H1 (cell line): ENCODE results near the gene DNM2. TPM values are rescaled to one million over a fixed set of nuclear protein-coding genes. Genes with fewer than 3 reads are reported as not detected.

Experiments used
- CTCF ChIA-PET: fragments of 300-600 bp; sonication (Branson Sonifier 250); formaldehyde crosslinking; loops from one replicate; lab custom pipeline; 2021; ENCODE audit not compliant: partially characterized antibody; lab: Charles Lee
- POLR2A ChIA-PET: fragments of 300-600 bp; sonication (Branson Sonifier 250); formaldehyde crosslinking; loops from one replicate; lab custom pipeline; 2021; ENCODE audit warnings: inconsistent platforms; ENCODE audit not compliant: partially characterized antibody; lab: Charles Lee
- DNase-seq, 2 experiments: peaks; one replicate each; pipeline versions ENCODE4 v3.0.0 to v3.0.0-alpha.2; 2010 to 2022; ENCODE audit warnings: low spot score in 2 of 2, low read depth in 1 of 2, mixed read lengths in 1 of 2
- FAIRE-seq: peaks from 2 replicates; lab custom pipeline; 2011; peaks lifted over from hg19 to GRCh38; lab: Jason Lieb, UNC
- H2AFZ ChIP-seq: 2 replicates; pipeline ENCODE4 v1.8.1; 2012; ENCODE audit warnings: low read length, inconsistent platforms
- H2AK5ac ChIP-seq: 2 replicates; pipeline ENCODE4 v1.6.1; 2013; ENCODE audit warnings: low read depth, low read length
- H2BK120ac ChIP-seq: replicated peaks from 2 replicates; pipeline ENCODE3; 2013; ENCODE audit warnings: low read depth, low read length, inconsistent platforms
- H2BK12ac ChIP-seq: 2 replicates; pipeline ENCODE4 v1.6.1; 2013; ENCODE audit warnings: low read depth, low read length
- H2BK15ac ChIP-seq: 2 replicates; pipeline ENCODE4 v1.6.1; 2013; ENCODE audit warnings: low read length
- H2BK20ac ChIP-seq: 2 replicates; pipeline ENCODE4 v1.6.1; 2013; ENCODE audit warnings: low read length
- H2BK5ac ChIP-seq: 2 replicates; pipeline ENCODE4 v1.6.1; 2013; ENCODE audit warnings: low read depth, low read length
- H3K14ac ChIP-seq: 2 replicates; pipeline ENCODE4 v1.6.1; 2013; ENCODE audit warnings: inconsistent platforms; ENCODE audit not compliant: insufficient read length
- H3K18ac ChIP-seq: 2 replicates; pipeline ENCODE4 v1.6.1; 2013; ENCODE audit warnings: low read length; ENCODE audit errors: extremely low read depth
- H3K23ac ChIP-seq: 2 replicates; pipeline ENCODE4 v1.6.1; 2013; ENCODE audit warnings: inconsistent platforms; ENCODE audit not compliant: insufficient read length
- H3K23me2 ChIP-seq: 2 replicates; pipeline ENCODE4 v1.6.1; 2013; ENCODE audit warnings: low read depth, low read length
- H3K27ac ChIP-seq: 2 replicates; pipeline ENCODE4 v1.6.1; 2011; ENCODE audit warnings: low read depth, low read length, inconsistent platforms
- H3K27me3 ChIP-seq, 4 experiments: replicated peaks in 1 of 4; 1 replicate in 1 of 4; 2 replicates in 3 of 4; pipeline versions ENCODE4 v1.6.1 to v1.8.1; 2011 to 2013; ENCODE audit warnings: low read length in 3 of 4, mild to moderate bottlenecking in 3 of 4, inconsistent platforms in 2 of 4, mixed read lengths in 2 of 4, moderate library complexity in 1 of 4; ENCODE audit not compliant: control insufficient read depth in 3 of 4, insufficient read depth in 3 of 4; ENCODE audit errors: extremely low read depth in 1 of 4
- H3K36me3 ChIP-seq, 4 experiments: 2 replicates each; pipeline versions ENCODE4 v1.6.1 to v1.8.1; 2011 to 2013; ENCODE audit warnings: mild to moderate bottlenecking in 4 of 4, low read length in 3 of 4, moderate library complexity in 2 of 4, control low read depth in 1 of 4, inconsistent platforms in 1 of 4; ENCODE audit not compliant: insufficient read depth in 4 of 4, control insufficient read depth in 2 of 4
- H3K4ac ChIP-seq: replicated peaks from 2 replicates; pipeline ENCODE3; 2013; ENCODE audit warnings: low read length, low read depth, mixed read lengths, inconsistent platforms; ENCODE audit not compliant: insufficient read length
- H3K4me1 ChIP-seq, 4 experiments: replicated peaks in 1 of 4; 1 replicate in 1 of 4; 2 replicates in 3 of 4; pipeline versions ENCODE4 v1.6.1 to v1.8.1; 2011 to 2013; ENCODE audit warnings: low read length in 3 of 4, inconsistent platforms in 2 of 4, mixed read lengths in 1 of 4; ENCODE audit not compliant: insufficient read depth in 4 of 4, control insufficient read depth in 3 of 4
- H3K4me2 ChIP-seq, 2 experiments: 2 replicates each; pipeline versions ENCODE4 v1.6.1 to v1.8.1; 2011 to 2013; ENCODE audit warnings: low read depth in 2 of 2, low read length in 2 of 2, control low read depth in 1 of 2, inconsistent platforms in 1 of 2, mild to moderate bottlenecking in 1 of 2; ENCODE audit not compliant: insufficient read depth in 1 of 2
- H3K4me3 ChIP-seq, 4 experiments: fragments of 200-600, 300-600 bp in 1 of 4; sonication (generic), shearing (Covaris generic), sonication (Bioruptor Twin) in 1 of 4; 2 replicates each; pipeline versions ENCODE4 v1.5.1 to v1.8.1; 2011 to 2016; ENCODE audit warnings: low read length in 4 of 4, low read depth in 3 of 4, control low read depth in 2 of 4, inconsistent platforms in 2 of 4, mild to moderate bottlenecking in 2 of 4, mixed read lengths in 1 of 4, moderate library complexity in 1 of 4; ENCODE audit not compliant: insufficient read depth in 2 of 4; ENCODE audit errors: extremely low read depth in 1 of 4
- H3K56ac ChIP-seq: replicated peaks from 2 replicates; pipeline ENCODE3; 2013; ENCODE audit warnings: low read depth, mild to moderate bottlenecking, mixed read lengths, low read length, inconsistent platforms; ENCODE audit not compliant: insufficient read length
- H3K79me1 ChIP-seq: 2 replicates; pipeline ENCODE4 v1.6.1; 2013; ENCODE audit warnings: low read depth, low read length, control low read depth
- H3K79me2 ChIP-seq, 2 experiments: 2 replicates each; pipeline versions ENCODE4 v1.6.1 to v1.8.1; 2012 to 2013; ENCODE audit warnings: low read length in 2 of 2, mild to moderate bottlenecking in 2 of 2, inconsistent platforms in 1 of 2; ENCODE audit not compliant: insufficient read depth in 2 of 2, control insufficient read depth in 1 of 2
- H3K9ac ChIP-seq, 4 experiments: replicated peaks in 1 of 4; 1 replicate in 1 of 4; 2 replicates in 3 of 4; pipeline versions ENCODE4 v1.6.1 to v1.8.1; 2011 to 2013; ENCODE audit warnings: low read depth in 3 of 4, low read length in 3 of 4, control low read depth in 2 of 4, mild to moderate bottlenecking in 2 of 4, moderate library complexity in 2 of 4, inconsistent platforms in 1 of 4; ENCODE audit errors: extremely low read depth in 1 of 4
- H3K9me3 ChIP-seq, 2 experiments: 2 replicates each; pipeline versions ENCODE4 v1.6.1 to v1.8.1; 2012 to 2013; ENCODE audit warnings: mild to moderate bottlenecking in 2 of 2, moderate library complexity in 2 of 2, control low read depth in 1 of 2, inconsistent platforms in 1 of 2, low read depth in 1 of 2, low read length in 1 of 2, mixed read lengths in 1 of 2; ENCODE audit not compliant: insufficient read depth in 2 of 2
- H4K20me1 ChIP-seq, 2 experiments: replicated peaks in 1 of 2; 2 replicates each; pipeline versions ENCODE3 to v1.8.1; 2011 to 2013; ENCODE audit warnings: inconsistent platforms in 2 of 2, low read length in 2 of 2, mild to moderate bottlenecking in 1 of 2; ENCODE audit not compliant: insufficient read depth in 2 of 2, control insufficient read depth in 1 of 2
- H4K5ac ChIP-seq: 2 replicates; pipeline ENCODE4 v1.6.1; 2013; ENCODE audit warnings: low read length, low read depth, mixed read lengths, inconsistent platforms; ENCODE audit not compliant: insufficient read length
- H4K8ac ChIP-seq: 2 replicates; pipeline ENCODE4 v1.8.0; 2013; ENCODE audit warnings: mild to moderate bottlenecking, moderate library complexity, low read length, inconsistent platforms; ENCODE audit not compliant: insufficient read depth; ENCODE audit errors: extremely low read depth
- H4K91ac ChIP-seq: replicated peaks from 2 replicates; pipeline ENCODE3; 2013; ENCODE audit warnings: low read length, mixed read lengths, inconsistent platforms; ENCODE audit not compliant: insufficient read length
- POLR2AphosphoS5 ChIP-seq: IDR thresholded peaks from 2 replicates; pipeline ENCODE4 v1.6.1; 2011; ENCODE audit warnings: low read depth, low read length
- TAF1 ChIP-seq: IDR thresholded peaks from 2 replicates; pipeline ENCODE4 v1.6.1; 2011; ENCODE audit warnings: mild to moderate bottlenecking, low read depth, low read length
- WGBS, 2 experiments: shearing (Covaris generic) in 1 of 2; methylation state at CpG; one replicate each; pipeline versions ENCODE4 v1.1.6 to v1.1.7; 2013 to 2015; ENCODE audit warnings: low lambda C conversion rate in 2 of 2, mixed read lengths in 2 of 2, inconsistent platforms in 1 of 2, low coverage in 1 of 2, missing lambda C conversion rate in 1 of 2; ENCODE audit not compliant: insufficient replicate concordance in 2 of 2, insufficient coverage in 1 of 2, insufficient read length in 1 of 2; ENCODE audit errors: extremely low coverage in 1 of 2, missing lambda C conversion rate in 1 of 2; 5-methylcytosine and 5-hydroxymethylcytosine counted together
- polyA plus RNA-seq, 7 experiments: library from polyadenylated mRNA; depleted of rRNA in 3 of 7; stranded (reverse) in 5 of 7; unstranded in 2 of 7; fragments of >200 nt in 5 of 7; fragments of 200-250 nt in 2 of 7; gene quantifications; 1 replicate in 5 of 7; 2 replicates in 1 of 7; 4 replicates in 1 of 7; pipeline versions ENCODE4 v1.2.1 to v1.2.3, GENCODE V29; 2011 to 2013; ENCODE audit warnings: missing spikeins in 2 of 7, mixed read lengths in 2 of 7
- total RNA-seq: library from RNA; stranded (reverse); fragmentation: NEBNext Ultra II Directional; extraction: Animal tissue kit (Norgen Biotek cat#: 25700); gene quantifications from 2 replicates; pipeline ENCODE4 v1.2.1, GENCODE V29; 2021

The DNM2 gene
- total and polyA plus RNA-seq, 2 of the 8 experiments (the other 6 are each of a cell fraction or from before 2014, with no cell fraction given): 61.9 to 120 TPM

GRCh38 chr19:10686661-10687517, 31.0 kb upstream of the DNM2 start:
- Histone ChIP-seq H4K8ac (peak overlapping the region; percentile 83), H3K36me3 (peaks cover 84 to 99% (median 93%) of the 10 kb centered on the region in 4 experiments), H2BK120ac (no peak overlapping the region), H3K4me1 (no peaks in the 10 kb centered on the region; a peak in 2 of 7 replicates), H3K4me3 (no peak overlapping the region), H4K20me1 (peaks cover 47 to 58% of the 10 kb centered on the region in 2 experiments), H4K5ac (no peak overlapping the region), H2AFZ (no peak overlapping the region), H3K79me1 (peaks cover 12% of the 10 kb centered on the region; the same call in 1 of the 2 replicates), H3K27me3 (no peaks in the 10 kb centered on the region), H3K9ac (no peak overlapping the region), H3K23ac (no peak overlapping the region), H3K27ac (no peak overlapping the region; the same call in 1 of the 2 replicates), H2BK20ac (no peak overlapping the region), H2BK5ac (no peak overlapping the region), H2AK5ac (no peak overlapping the region), H2BK15ac (no peak overlapping the region), H3K18ac (no peak overlapping the region), H3K23me2 (no peaks in the 10 kb centered on the region), H3K14ac (no peak overlapping the region), H3K9me3 (no peaks in the 10 kb centered on the region), H2BK12ac (no peak overlapping the region), H3K56ac (no peak overlapping the region), H4K91ac (no peak overlapping the region), H3K79me2 (peaks cover 0 to 44% of the 10 kb centered on the region in 2 experiments; a peak in 2 of 4 replicates), H3K4ac (no peak overlapping the region), H3K4me2 (no peak overlapping the region)
- DNase-seq: no peak
- CTCF ChIA-PET: interaction anchor here (0.8 to 4.7 kb wide), 8 partner anchors 8 to 107 kb away, joined by 3 to 30 read pairs (median 4); partner anchors contain the start of gene QTRT1
- no peak for TF ChIP-seq TAF1
- TF ChIP-seq POLR2AphosphoS5: peak; percentile 31; the same call in 1 of the 2 replicates
- 95% methylated on average over 29 of the region's 31 CpGs; no CpG with 5 or more reads in 1 of the 2 experiments for WGBS, 2 experiments
- POLR2A ChIA-PET: interaction anchor here (1.0 to 59.0 kb wide), 6 partner anchors 5 to 369 kb away, joined by 3 to 1874 read pairs (median 3); partner anchors contain the start of genes DNM2, ILF3, QTRT1 and SLC44A2
- FAIRE-seq: no peak
